LNCAP (cell line): ENCODE results near the gene FUNDC1.

ENCODE experiments used
- CTCF ChIP-seq: fragments of 450-650 bp; IDR thresholded peaks from 2 replicates; pipeline ENCODE4 v1.5.1; 2017; ENCODE audit warnings: mild to moderate bottlenecking

The FUNDC1 gene

GRCh38 chrX:44542567-44543325 is at the start of gene FUNDC1:
TSS of gene FUNDC1 (minus strand) at chrX:44542859. CDS start at chrX:44542832, 27 bp downstream.
- no peak for TF ChIP-seq CTCF

DNA sequence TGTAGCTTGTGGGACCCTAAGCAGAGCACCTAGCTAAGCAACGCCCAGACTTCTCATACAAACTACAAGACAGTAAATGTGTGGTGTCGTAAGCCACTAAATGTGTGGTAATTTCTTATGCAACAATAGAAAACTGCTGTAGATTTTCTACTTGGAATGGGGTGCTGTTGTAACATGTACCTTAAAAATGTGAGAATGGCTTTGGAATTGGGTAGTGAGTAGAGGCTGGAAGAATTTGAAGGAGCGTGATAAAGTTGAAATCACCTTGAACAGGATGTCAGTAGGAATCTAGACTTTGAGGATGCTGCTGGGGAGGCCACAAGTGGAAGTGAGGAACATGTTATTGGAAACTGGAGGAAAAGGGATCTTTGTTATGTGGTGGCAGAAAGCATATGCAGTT is 43.2 kb upstream of the FUNDC1 start:
- no peak for TF ChIP-seq CTCF

- no peak for TF ChIP-seq CTCF
These were observed 37.8 kb upstream of the FUNDC1 start for GRCh38 chrX:44580466-44580865.

- no peak for TF ChIP-seq CTCF
These were observed 29.8 kb upstream of the FUNDC1 start for GRCh38 chrX:44572340-44572938.

- TF ChIP-seq CTCF: no peak
These were observed 27.9 kb upstream of the FUNDC1 start for GRCh38 chrX:44570522-44570921.

- no peak for TF ChIP-seq CTCF
These were observed 26.5 kb upstream of the FUNDC1 start for GRCh38 chrX:44569122-44569521.

- TF ChIP-seq CTCF: no peak
These were observed 25.5 kb upstream of the FUNDC1 start for GRCh38 chrX:44568196-44568595.
